Measurements from ENCODE around the gene CFAP20DC. TPM values are rescaled to one million over a fixed set of nuclear protein-coding genes. Genes with fewer than 3 reads are reported as not detected.

The CFAP20DC gene
- polyA plus RNA-seq, 2 of the 4 experiments (the other 2 are of a cell fraction): 2.5 to 6.0 TPM

GRCh38 chr3:59081071-59081470 is 31.2 kb upstream of the CFAP20DC start:
- no peak for ATAC-seq
- Histone ChIP-seq H3K4me2 (no peak overlapping the region), H3K27ac (no peak overlapping the region), H3K4me1 (no peaks in the 10 kb centered on the region), H3K9me3 (no peaks in the 10 kb centered on the region), H3K4me3 (no peak overlapping the region)
- 14% methylated on average over 2 of the region's 2 CpGs for WGBS (ENCODE audit: missing lambda C conversion rate)
- TF ChIP-seq MAZ (IDR thresholded peaks at IDR 0.05; ENCODE audit: borderline replicate concordance, low read depth, low read length) (no peak), SMC3 (IDR thresholded peaks at IDR 0.05) (no peak), CBX8 (IDR thresholded peaks at IDR 0.05) (no peak), POLR2A (IDR thresholded peaks at IDR 0.05; ENCODE audit: low read length) (no peak), FOSL2 (IDR thresholded peaks at IDR 0.05) (no peak), FOSL2 (CRISPR knock-in tag; IDR thresholded peaks at IDR 0.05) (no peak), GATA3 (IDR thresholded peaks at IDR 0.05; ENCODE audit: borderline replicate concordance) (no peak), BCL3 (IDR thresholded peaks at IDR 0.05) (no peak), HOXA7 (CRISPR knock-in tag; IDR thresholded peaks at IDR 0.05) (no peak), HOXB5 (CRISPR knock-in tag; IDR thresholded peaks at IDR 0.05) (no peak), FOXS1 (CRISPR knock-in tag; IDR thresholded peaks at IDR 0.05) (no peak), ZC3H11A (IDR thresholded peaks at IDR 0.05) (no peak), PBX3 (IDR thresholded peaks at IDR 0.05) (no peak), HES2 (IDR thresholded peaks at IDR 0.05) (no peak), CBX2 (IDR thresholded peaks at IDR 0.05; ENCODE audit: borderline replicate concordance, low read depth) (no peak), POLR2AphosphoS2 (conservative IDR thresholded peaks at IDR 0.05; ENCODE audit: low read length) (no peak), E2F6 (IDR thresholded peaks at IDR 0.05; ENCODE audit: borderline replicate concordance, low read depth) (no peak)
- no peak for FAIRE-seq
- DNase-seq (ENCODE audit: low read depth in 1 of 2, low spot score in 1 of 2): no peak
- POLR2A ChIA-PET: no interaction called here
- CTCF ChIA-PET: no interaction called here

GRCh38 chr3:59079962-59080361 is 30.1 kb upstream of the CFAP20DC start:
- H3K27ac ChIP-seq: no peak overlapping the region
- no peaks in the 10 kb centered on the region for H3K4me1 ChIP-seq
- ATAC-seq (no peak), FAIRE-seq (no peak), DNase-seq (ENCODE audit: low read depth in 1 of 2, low spot score in 1 of 2) (no peak)
- H3K9me3 ChIP-seq: no peaks in the 10 kb centered on the region
- WGBS (ENCODE audit: missing lambda C conversion rate): 0% methylated on average over 1 of the region's 1 CpG
- H3K4me3 ChIP-seq: no peak overlapping the region
- CTCF ChIA-PET: no interaction called here
- H3K4me2 ChIP-seq: no peak overlapping the region
- POLR2A ChIA-PET: no interaction called here
- TF ChIP-seq MYC (IDR thresholded peaks at IDR 0.05; ENCODE audit: borderline replicate concordance, low read length): no peak
- TF ChIP-seq HES2 (IDR thresholded peaks at IDR 0.05): no peak
- no peak for TF ChIP-seq ZFP36 (IDR thresholded peaks at IDR 0.05; ENCODE audit: borderline replicate concordance, partially characterized antibody)
- TF ChIP-seq TFCP2L1 (CRISPR knock-in tag; IDR thresholded peaks at IDR 0.05): no peak
- no peak for TF ChIP-seq FOXS1 (CRISPR knock-in tag; IDR thresholded peaks at IDR 0.05)
- no peak for TF ChIP-seq CEBPB (IDR thresholded peaks at IDR 0.05)
- no peak for TF ChIP-seq USF2 (IDR thresholded peaks at IDR 0.05)
- TF ChIP-seq HOXA7 (CRISPR knock-in tag; IDR thresholded peaks at IDR 0.05): no peak
- no peak for TF ChIP-seq CHD2 (IDR thresholded peaks at IDR 0.05; ENCODE audit: low read length, partially characterized antibody)
- no peak for TF ChIP-seq E2F6 (IDR thresholded peaks at IDR 0.05; ENCODE audit: borderline replicate concordance, low read depth)
- no peak for TF ChIP-seq BHLHE40 (IDR thresholded peaks at IDR 0.05; ENCODE audit: low read depth, low read length)
- TF ChIP-seq HMGXB4 (CRISPR knock-in tag; IDR thresholded peaks at IDR 0.05; ENCODE audit: borderline replicate concordance): no peak
- no peak for TF ChIP-seq KDM5A (IDR thresholded peaks at IDR 0.05)
- TF ChIP-seq REST (IDR thresholded peaks at IDR 0.05): no peak
- no peak for TF ChIP-seq ZNF302 (CRISPR knock-in tag; IDR thresholded peaks at IDR 0.05)

Measured in A549 (cell line).